ENCODE results near the gene DCST2.
A peak's percentile ranks its signal among the peaks of the same experiment; 100 is the strongest.
"Not testable (repeated sequence)": the region's sequence is repeated elsewhere in the genome, so short reads cannot be mapped to it uniquely, and the experiment has no call there.

The DCST2 gene

GRCh38 chr1:154978360-154978759, 55.2 kb downstream of the DCST2 start:
- no peak for TF ChIP-seq CTCF (IDR thresholded peaks at IDR 0.05; ENCODE audit: borderline replicate concordance, insufficient read depth, low read depth, low read length)

GRCh38 chr1:154977762-154978161, 55.8 kb downstream of the DCST2 start:
- not testable (repeated sequence) for H3K4me3 ChIP-seq (ENCODE audit: low read depth, low read length)

More at GRCh38 chr1:154978360-154978759, 55.2 kb downstream of the DCST2 start:
- no peak overlapping the region for H3K4me3 ChIP-seq (ENCODE audit: low read depth, low read length)

GRCh38 chr1:154975409-154976059, 58.0 kb downstream of the DCST2 start:
- TF ChIP-seq CTCF (IDR thresholded peaks at IDR 0.05; ENCODE audit: borderline replicate concordance, insufficient read depth, low read depth, low read length) = no peak
- H3K4me3 ChIP-seq (ENCODE audit: low read depth, low read length) = peak overlapping the region; percentile 66

GRCh38 chr1:154974808-154975408, 58.7 kb downstream of the DCST2 start:
- no peak for TF ChIP-seq CTCF (IDR thresholded peaks at IDR 0.05; ENCODE audit: borderline replicate concordance, insufficient read depth, low read depth, low read length)
- peak overlapping the region; percentile 66 for H3K4me3 ChIP-seq (ENCODE audit: low read depth, low read length)

- H3K4me3 ChIP-seq (ENCODE audit: low read depth, low read length) = peak within 1 kb of the TSS; percentile 66
- TF ChIP-seq CTCF (IDR thresholded peaks at IDR 0.05; ENCODE audit: borderline replicate concordance, insufficient read depth, low read depth, low read length) = no peak
Observed at GRCh38 chr1:154974102-154974807, 59.3 kb downstream of the DCST2 start, which contains the start of gene CKS1B. TSS of gene CKS1B (plus strand) at chr1:154974681. CDS start at chr1:154974746, 65 bp downstream.

GRCh38 chr1:154973344-154974101, 60.1 kb downstream of the DCST2 start:
- no peak for TF ChIP-seq CTCF (IDR thresholded peaks at IDR 0.05; ENCODE audit: borderline replicate concordance, insufficient read depth, low read depth, low read length)
- H3K4me3 ChIP-seq (ENCODE audit: low read depth, low read length) = peak overlapping the region; percentile 66

Data from GM12875 (cell line).